Endodermal cell (in vitro differentiated cells): ENCODE results near the gene PIEZO2. TPM values are rescaled to one million over a fixed set of nuclear protein-coding genes. Genes with fewer than 3 reads are reported as not detected.

Experiments used
- DNase-seq: peaks from one replicate; pipeline ENCODE4 v3.0.0-alpha.2; 2017
- H3K27ac ChIP-seq: 2 replicates; pipeline ENCODE4 v1.5.1; 2013; ENCODE audit warnings: mild to moderate bottlenecking, low read depth, low read length, moderate library complexity
- H3K27me3 ChIP-seq: 2 replicates; pipeline ENCODE4 v1.6.1; 2013; ENCODE audit warnings: mild to moderate bottlenecking, low read length, moderate library complexity; ENCODE audit not compliant: insufficient read depth, control insufficient read depth, poor library complexity, severe bottlenecking
- H3K36me3 ChIP-seq: 2 replicates; pipeline ENCODE4 v1.7.0; 2013; ENCODE audit warnings: mild to moderate bottlenecking, low read length, moderate library complexity; ENCODE audit not compliant: control insufficient read depth, insufficient read depth
- H3K4me1 ChIP-seq: one replicate; pipeline ENCODE4 v1.7.0; 2013; ENCODE audit warnings: low read length; ENCODE audit not compliant: control insufficient read depth, insufficient read depth
- H3K4me3 ChIP-seq: 2 replicates; pipeline ENCODE4 v1.5.1; 2013; ENCODE audit warnings: mild to moderate bottlenecking, low read length, moderate library complexity
- H3K9ac ChIP-seq: 2 replicates; pipeline ENCODE4 v1.6.1; 2013; ENCODE audit warnings: mild to moderate bottlenecking, low read length, moderate library complexity; ENCODE audit not compliant: poor library complexity, severe bottlenecking; ENCODE audit errors: extremely low read depth
- H3K9me3 ChIP-seq: 2 replicates; pipeline ENCODE4 v1.6.1; 2013; ENCODE audit warnings: mild to moderate bottlenecking, low read length, moderate library complexity; ENCODE audit not compliant: control insufficient read depth
- H3K27ac Mint-ChIP-seq: 2 replicates; pipeline ENCODE4 v1.8.0; 2020; ENCODE audit warnings: mixed read lengths
- H3K27me3 Mint-ChIP-seq: 2 replicates; pipeline ENCODE4 v1.8.0; 2021; ENCODE audit warnings: mild to moderate bottlenecking, mixed read lengths; ENCODE audit not compliant: insufficient read depth
- H3K36me3 Mint-ChIP-seq: 2 replicates; pipeline ENCODE4 v1.8.0; 2020; ENCODE audit warnings: low read depth, mixed read lengths
- H3K4me1 Mint-ChIP-seq: 2 replicates; pipeline ENCODE4 v1.8.0; 2020; ENCODE audit warnings: mixed read lengths
- H3K4me3 Mint-ChIP-seq: 2 replicates; pipeline ENCODE4 v1.8.0; 2020; ENCODE audit warnings: mild to moderate bottlenecking, moderate library complexity, mixed read lengths
- H3K9me3 Mint-ChIP-seq: 2 replicates; pipeline ENCODE4 v1.8.0; 2020; ENCODE audit warnings: mild to moderate bottlenecking, mixed read lengths
- WGBS, 2 experiments: methylation state at CpG; one replicate each; pipeline versions ENCODE4 v1.1.5 to v1.1.7; 2013; ENCODE audit warnings: missing lambda C conversion rate in 2 of 2, mixed read lengths in 1 of 2; ENCODE audit not compliant: insufficient coverage in 1 of 2, insufficient read length in 1 of 2; 5-methylcytosine and 5-hydroxymethylcytosine counted together
- total RNA-seq, 2 donors: library from RNA; stranded (reverse); fragmentation: NEBNext Ultra II Directional in 1 of 2; extraction: Animal tissue kit (Norgen Biotek cat#: 25700) in 1 of 2; gene quantifications; 2 replicates in 1 of 2; 3 replicates in 1 of 2; pipeline ENCODE4 v1.2.1, GENCODE V29; 2021
- TF ChIP-seq, protein P1 (sequence below): fragments of 200-600 bp; sonication (generic); conservative IDR thresholded peaks from 2 replicates; pipeline ENCODE4 v1.5.0; 2021; ENCODE audit warnings: antibody characterized with exemption, mild to moderate bottlenecking

Gene PIEZO2
- total RNA-seq, 2 donors from 2014 or later, result 7.3 to 12.1 TPM

DNA sequence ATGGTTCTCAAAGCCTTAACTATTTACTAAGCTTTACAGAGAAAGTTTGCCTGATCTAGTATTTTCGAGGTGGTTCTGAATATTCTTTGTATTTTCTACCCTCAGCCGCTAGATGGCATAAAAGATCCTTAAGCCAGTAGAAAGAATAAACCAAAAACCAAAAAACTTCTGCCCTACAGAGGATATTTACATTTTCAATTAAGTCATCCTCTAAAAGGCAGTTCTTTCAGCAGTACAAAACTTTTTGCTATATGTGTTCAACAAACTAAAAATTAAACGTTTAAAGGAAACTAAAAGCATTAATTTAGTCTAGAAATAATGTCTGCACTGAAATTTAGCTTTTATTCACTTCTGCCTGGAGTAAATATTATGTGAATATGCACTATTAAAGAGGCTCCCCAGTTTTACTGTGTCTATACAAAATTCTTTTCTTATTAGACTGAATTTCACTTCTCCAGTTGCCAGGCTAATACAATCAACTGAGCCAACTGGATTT is 297.5 kb downstream of the PIEZO2 start:
- Histone ChIP-seq H3K4me1 (no peaks in the 10 kb centered on the region), H3K36me3 (no peaks in the 10 kb centered on the region), H3K27ac (no peak overlapping the region), H3K4me3 (no peak overlapping the region), H3K9ac (no peak overlapping the region), H3K9me3 (no peaks in the 10 kb centered on the region), H3K27me3 (no peaks in the 10 kb centered on the region)
- 0% methylated on average over 1 to 3 of the region's 3 CpGs for WGBS, 2 experiments
- Mint-ChIP-seq H3K27me3 (no peaks in the 10 kb centered on the region), H3K36me3 (no peaks in the 10 kb centered on the region), H3K4me3 (no peak overlapping the region), H3K4me1 (peaks cover 5% of the 10 kb centered on the region), H3K27ac (no peak overlapping the region), H3K9me3 (no peaks in the 10 kb centered on the region)
- TF ChIP-seq, protein P1, sequence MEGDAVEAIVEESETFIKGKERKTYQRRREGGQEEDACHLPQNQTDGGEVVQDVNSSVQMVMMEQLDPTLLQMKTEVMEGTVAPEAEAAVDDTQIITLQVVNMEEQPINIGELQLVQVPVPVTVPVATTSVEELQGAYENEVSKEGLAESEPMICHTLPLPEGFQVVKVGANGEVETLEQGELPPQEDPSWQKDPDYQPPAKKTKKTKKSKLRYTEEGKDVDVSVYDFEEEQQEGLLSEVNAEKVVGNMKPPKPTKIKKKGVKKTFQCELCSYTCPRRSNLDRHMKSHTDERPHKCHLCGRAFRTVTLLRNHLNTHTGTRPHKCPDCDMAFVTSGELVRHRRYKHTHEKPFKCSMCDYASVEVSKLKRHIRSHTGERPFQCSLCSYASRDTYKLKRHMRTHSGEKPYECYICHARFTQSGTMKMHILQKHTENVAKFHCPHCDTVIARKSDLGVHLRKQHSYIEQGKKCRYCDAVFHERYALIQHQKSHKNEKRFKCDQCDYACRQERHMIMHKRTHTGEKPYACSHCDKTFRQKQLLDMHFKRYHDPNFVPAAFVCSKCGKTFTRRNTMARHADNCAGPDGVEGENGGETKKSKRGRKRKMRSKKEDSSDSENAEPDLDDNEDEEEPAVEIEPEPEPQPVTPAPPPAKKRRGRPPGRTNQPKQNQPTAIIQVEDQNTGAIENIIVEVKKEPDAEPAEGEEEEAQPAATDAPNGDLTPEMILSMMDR, result peak; percentile 87
- no peak for DNase-seq

DNA sequence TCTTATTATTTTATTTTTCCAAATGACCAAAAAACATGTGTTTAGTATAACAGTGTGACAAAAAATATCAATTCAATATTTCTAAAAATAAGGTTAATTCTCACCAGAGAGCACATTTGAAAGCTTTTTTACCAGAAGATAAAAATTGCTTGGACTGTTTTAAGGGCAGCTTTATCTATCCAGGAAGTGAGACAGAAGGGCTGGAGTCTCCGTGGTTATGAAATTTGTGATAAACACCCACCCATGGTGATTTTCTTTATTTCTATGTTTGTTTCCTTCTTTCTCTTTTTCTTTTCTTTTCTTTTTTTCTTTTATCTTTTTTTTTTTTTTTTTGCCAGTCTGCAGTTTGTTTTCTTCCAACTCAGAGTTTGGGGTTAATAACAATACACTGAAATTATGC is 298.5 kb downstream of the PIEZO2 start:
- Histone ChIP-seq H3K9ac (no peak overlapping the region), H3K4me1 (no peaks in the 10 kb centered on the region)

DNA sequence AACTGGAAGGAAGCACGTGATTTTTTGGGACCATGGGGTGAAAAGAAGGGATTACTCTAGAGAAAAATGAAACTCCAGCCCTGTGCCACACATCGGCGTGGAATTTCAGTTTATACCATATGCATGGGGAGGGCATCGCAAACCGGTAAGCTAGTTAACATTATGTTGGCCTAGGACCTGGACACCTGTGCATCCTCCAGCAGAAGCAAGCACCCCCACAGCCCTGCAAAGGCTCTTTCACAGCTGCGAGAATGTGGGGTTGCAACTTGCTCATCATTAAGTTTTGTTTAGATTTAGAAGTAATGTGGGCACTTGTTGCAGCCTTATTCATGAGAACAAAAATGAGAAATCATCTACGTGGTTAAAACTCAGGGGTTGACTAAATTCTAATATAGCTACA is 299.2 kb downstream of the PIEZO2 start:
- peaks cover 5% of the 10 kb centered on the region for H3K4me1 Mint-ChIP-seq
- no peak overlapping the region for H3K27ac Mint-ChIP-seq
- Histone ChIP-seq H3K27me3 (no peaks in the 10 kb centered on the region), H3K4me3 (no peak overlapping the region), H3K9ac (no peak overlapping the region), H3K36me3 (no peaks in the 10 kb centered on the region), H3K27ac (no peak overlapping the region), H3K4me1 (no peaks in the 10 kb centered on the region), H3K9me3 (no peaks in the 10 kb centered on the region)
- WGBS, 2 experiments, result 97 to 98% methylated on average over 6 to 7 of the region's 7 CpGs
- no peak for DNase-seq
- H3K4me3 Mint-ChIP-seq, result no peak overlapping the region
- H3K36me3 Mint-ChIP-seq, result peaks cover 2% of the 10 kb centered on the region
- H3K9me3 Mint-ChIP-seq, result peaks cover 3% of the 10 kb centered on the region
- TF ChIP-seq, protein P1, result no peak
- no peaks in the 10 kb centered on the region for H3K27me3 Mint-ChIP-seq

More for the DNA sequence above, 298.5 kb downstream of the PIEZO2 start:
- H3K4me3 ChIP-seq, result no peak overlapping the region
- TF ChIP-seq, protein P1, result no peak
- Mint-ChIP-seq H3K4me1 (peaks cover 5% of the 10 kb centered on the region), H3K27me3 (no peaks in the 10 kb centered on the region), H3K36me3 (peaks cover 2% of the 10 kb centered on the region), H3K4me3 (no peak overlapping the region), H3K27ac (no peak overlapping the region), H3K9me3 (peaks cover 2% of the 10 kb centered on the region)
- DNase-seq, result no peak
- no peaks in the 10 kb centered on the region for H3K9me3 ChIP-seq
- H3K27ac ChIP-seq, result no peak overlapping the region
- H3K27me3 ChIP-seq, result no peaks in the 10 kb centered on the region
- 100% methylated on average over 1 of the region's 1 CpG; no CpG with 5 or more reads in 1 of the 2 experiments for WGBS, 2 experiments
- H3K36me3 ChIP-seq, result no peaks in the 10 kb centered on the region
